Measurements from ENCODE around the gene SLC44A3.

GRCh38 chr1:94836891-94837290 is 16.7 kb downstream of the SLC44A3 start:
- no peak for TF ChIP-seq CTCF (IDR thresholded peaks at IDR 0.05)
- TF ChIP-seq POLR2A (IDR thresholded peaks at IDR 0.05): no peak
